GM12878 (cell line): ENCODE results near the gene ADCY9. TPM values are rescaled to one million over a fixed set of nuclear protein-coding genes. Genes with fewer than 3 reads are reported as not detected.

Source experiments
- ATAC-seq: fragments of 200-7000 bp; cut with Tn5 transposase; 3 replicates; pipeline ENCODE4 v1.9.1; 2020; ENCODE audit warnings: mild to moderate bottlenecking, moderate library complexity
- BruUV-seq: library from RNA; stranded (reverse); fragments of 400-500 nt; replicated peaks from 2 replicates; lab custom pipeline; 2021; lab: Mats Ljungman, UMichigan
- CTCF ChIA-PET: fragments of 300-600 bp; sonication (Branson Sonifier 250); formaldehyde crosslinking; extraction: SDS; loops from one replicate; lab custom pipeline; 2021; ENCODE audit warnings: inconsistent platforms; lab: Yijun Ruan, JAX
- POLR2A ChIA-PET: fragments of 350-600 bp; formaldehyde crosslinking; extraction: SDS; loops from one replicate; lab custom pipeline; 2021; ENCODE audit warnings: inconsistent platforms; lab: Charles Lee
- RAD21 ChIA-PET: fragments of 300-600 bp; sonication (Branson Sonifier 250); formaldehyde crosslinking; loops from one replicate; lab custom pipeline; 2023; ENCODE audit warnings: antibody characterized with exemption; ENCODE audit not compliant: unreplicated experiment; lab: Charles Lee
- SMC1A ChIA-PET: fragments of 300-600 bp; sonication (Branson Sonifier 250); formaldehyde crosslinking; loops from one replicate; lab custom pipeline; 2023; ENCODE audit not compliant: unreplicated experiment, uncharacterized antibody; lab: Charles Lee
- DNase-seq: peaks from one replicate; pipeline ENCODE4 v3.0.0-alpha.2; 2011; ENCODE audit warnings: low read depth, low spot score
- FAIRE-seq: peaks from 3 replicates; lab custom pipeline; 2011; peaks lifted over from hg19 to GRCh38; lab: Jason Lieb, UNC
- H2AFZ ChIP-seq: 2 replicates; pipeline ENCODE4 v1.6.0; 2011; ENCODE audit warnings: low read depth, low read length, control low read depth; ENCODE audit not compliant: control insufficient read depth
- H3K27ac ChIP-seq: 2 replicates; pipeline ENCODE4 v1.5.1; 2011; ENCODE audit warnings: control low read depth; ENCODE audit not compliant: control insufficient read depth, insufficient read depth
- H3K27me3 ChIP-seq, 2 experiments: replicated peaks in 1 of 2; 2 replicates each; pipeline versions ENCODE4 v1.6.0 to v1.6.1; 2011; ENCODE audit warnings: low read length in 1 of 2; ENCODE audit not compliant: control insufficient read depth in 2 of 2, insufficient read depth in 2 of 2
- H3K36me3 ChIP-seq, 2 experiments: 2 replicates each; pipeline ENCODE4 v1.5.1; 2011; ENCODE audit warnings: low read length in 1 of 2; ENCODE audit not compliant: control insufficient read depth in 2 of 2, insufficient read depth in 2 of 2
- H3K4me1 ChIP-seq: 2 replicates; pipeline ENCODE4 v1.6.1; 2011; ENCODE audit warnings: mild to moderate bottlenecking, low read length, moderate library complexity, mixed read lengths; ENCODE audit not compliant: control insufficient read depth, insufficient read depth
- H3K4me2 ChIP-seq: 2 replicates; pipeline ENCODE4 v1.6.0; 2011; ENCODE audit warnings: control low read depth; ENCODE audit not compliant: control insufficient read depth, insufficient read depth
- H3K4me3 ChIP-seq: fragments of 200-600 bp; sonication (generic); 2 replicates; pipeline ENCODE4 v1.5.1; 2016
- H3K79me2 ChIP-seq: 2 replicates; pipeline ENCODE4 v1.6.0; 2011; ENCODE audit warnings: low read length; ENCODE audit not compliant: control insufficient read depth, insufficient read depth
- H3K9ac ChIP-seq: 2 replicates; pipeline ENCODE4 v1.8.0; 2011; ENCODE audit warnings: low read length, control low read depth, mixed read lengths; ENCODE audit not compliant: control insufficient read depth, insufficient read depth
- H3K9me3 ChIP-seq: replicated peaks from 3 replicates; pipeline ENCODE4 v1.5.1; 2011; ENCODE audit warnings: mild to moderate bottlenecking, low read length; ENCODE audit not compliant: control insufficient read depth, insufficient read depth
- H4K20me1 ChIP-seq: 2 replicates; pipeline ENCODE4 v1.6.0; 2011; ENCODE audit not compliant: control insufficient read depth, insufficient read depth
- BRCA1 ChIP-seq: IDR thresholded peaks from 2 replicates; pipeline ENCODE4 v1.6.1; 2011; ENCODE audit warnings: low read depth, low read length, improper control_type of control experiment
- CBX5 ChIP-seq: sonication (generic); IDR thresholded peaks from 2 replicates; pipeline ENCODE4 v1.6.1; 2016; ENCODE audit warnings: low read depth, moderate library complexity, mild to moderate bottlenecking, inconsistent platforms
- EP300 ChIP-seq, 2 experiments: fragments of 150-350 bp in 1 of 2; IDR thresholded peaks; 2 replicates each; pipeline ENCODE4 v1.6.1; 2011 to 2012; ENCODE audit warnings: low read depth in 2 of 2, low read length in 2 of 2, borderline replicate concordance in 1 of 2, improper control_type of control experiment in 1 of 2, inconsistent platforms in 1 of 2; ENCODE audit not compliant: control insufficient read depth in 1 of 2
- ESRRA ChIP-seq: IDR thresholded peaks from 2 replicates; pipeline ENCODE4 v1.6.1; 2012; ENCODE audit warnings: mild to moderate bottlenecking, low read length, improper control_type of control experiment
- MYC ChIP-seq: IDR thresholded peaks from 2 replicates; pipeline ENCODE4 v1.6.1; 2011; ENCODE audit warnings: mild to moderate bottlenecking, low read length, moderate library complexity, inconsistent platforms; ENCODE audit not compliant: insufficient read depth, insufficient replicate concordance, insufficient read length, severe bottlenecking
- NR2C2 ChIP-seq: IDR thresholded peaks from 2 replicates; pipeline ENCODE4 v1.6.1; 2011; ENCODE audit warnings: borderline replicate concordance, low read depth; ENCODE audit not compliant: control insufficient read depth, insufficient read length
- POLR2AphosphoS2 ChIP-seq: IDR thresholded peaks from 2 replicates; pipeline ENCODE4 v1.6.1; 2011; ENCODE audit warnings: low read depth, mild to moderate bottlenecking, low read length, improper control_type of control experiment, moderate library complexity
- POU2F2 ChIP-seq: IDR thresholded peaks from 3 replicates; pipeline ENCODE4 v1.6.1; 2011; ENCODE audit warnings: low read depth, mild to moderate bottlenecking, low read length, borderline replicate concordance
- ZSCAN29 ChIP-seq: fragments of 450-650 bp; IDR thresholded peaks from 2 replicates; pipeline ENCODE4 v1.6.1; 2017; ENCODE audit warnings: mild to moderate bottlenecking, moderate library complexity
- WGBS: methylation state at CpG from one replicate; pipeline ENCODE4 v1.1.6; 2016; ENCODE audit warnings: low lambda C conversion rate; ENCODE audit not compliant: insufficient replicate concordance, insufficient coverage; ENCODE audit errors: missing lambda C conversion rate; 5-methylcytosine and 5-hydroxymethylcytosine counted together
- in situ Hi-C: fragments of 300-500 bp; cut with MboI; formaldehyde crosslinking; loops from 9 replicates; pipeline ENCODE4 v1.14.3; 2018; ENCODE audit warnings: mixed read lengths
- intact Hi-C: fragments of 100-400 bp; cut with micrococcal nuclease; formaldehyde crosslinking; loops from one replicate; pipeline ENCODE4 v1.14.2; 2022; ENCODE audit not compliant: unreplicated experiment
- polyA plus RNA-seq, 11 experiments: library from polyadenylated mRNA; depleted of rRNA in 4 of 11; unstranded in 6 of 11; stranded (reverse) in 5 of 11; fragments of >200 nt; fragmentation: Nextera tagmentation in 4 of 11; fragmentation: Illumina TruSeq in 1 of 11; extraction: Ambion mirVana in 4 of 11; extraction: Trizol in 1 of 11; gene quantifications; 1 replicate in 1 of 11; 2 replicates in 10 of 11; pipeline versions ENCODE4 v1.2.1 to v1.2.3, GENCODE V29; 2011 to 2016; ENCODE audit warnings: inconsistent platforms in 2 of 11, missing spikeins in 2 of 11, low read depth in 1 of 11
- total RNA-seq, 4 experiments: library from RNA; depleted of rRNA in 3 of 4; stranded (reverse); fragments of >200 nt in 3 of 4; fragmentation: Illumina TruSeq in 1 of 4; extraction: Trizol in 1 of 4; gene quantifications; 2 replicates each; pipeline versions ENCODE4 v1.2.1 to v1.2.3, GENCODE V29; 2013 to 2021

ADCY9 gene
- total and polyA plus RNA-seq, 10 of the 15 experiments (the other 5 are each of a cell fraction or from before 2014, with no cell fraction given): 0.09 to 0.41 (median 0.15) TPM; not detected in 3

DNA sequence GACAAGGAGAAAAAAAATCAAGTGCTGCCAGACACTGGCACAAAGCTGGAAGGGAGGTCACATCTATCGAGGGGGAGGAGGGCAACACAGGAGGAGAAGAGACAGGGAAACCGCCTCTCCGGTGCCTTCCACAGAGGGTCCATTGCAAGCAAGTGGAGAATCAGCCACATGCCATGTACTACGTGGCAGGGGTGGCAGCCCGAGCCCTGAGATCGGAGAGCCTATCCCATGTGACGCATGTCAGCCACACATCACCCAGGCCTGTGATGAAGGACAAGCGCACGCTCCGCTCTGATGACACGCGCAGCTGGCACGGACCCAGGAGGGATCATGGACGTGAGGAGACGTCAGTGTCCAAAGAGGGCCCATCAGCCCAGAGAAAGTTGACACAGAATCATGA, 30.1 kb downstream of the ADCY9 start:
- WGBS: 72% methylated on average over 15 of the region's 15 CpGs

DNA sequence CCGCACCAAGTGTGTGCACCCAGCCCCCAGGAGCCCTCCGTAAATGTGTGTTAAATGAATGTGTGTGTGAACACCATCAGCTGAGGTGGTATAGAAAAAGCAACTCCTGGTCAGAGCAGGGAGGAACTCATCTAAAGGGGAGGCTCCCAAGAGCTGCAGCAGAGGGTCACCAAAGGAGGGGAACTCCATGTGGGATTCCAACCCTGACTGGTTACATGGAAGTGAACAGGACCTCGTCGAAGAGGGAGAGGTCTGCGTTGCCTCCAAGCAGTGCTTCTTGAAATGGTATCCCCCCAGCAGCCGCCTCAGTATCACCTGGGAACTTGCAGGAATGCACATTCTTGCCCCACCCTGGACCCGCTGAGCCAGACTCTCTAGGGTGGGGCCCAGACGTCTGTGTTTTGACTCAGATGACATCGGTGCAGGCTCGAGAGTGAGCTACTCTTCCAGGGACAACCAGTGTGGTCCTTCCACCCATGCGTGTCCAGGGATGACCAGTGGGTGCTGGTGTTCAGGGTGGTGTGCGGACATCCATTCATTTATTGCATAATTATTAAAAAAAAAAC, 30.8 kb downstream of the ADCY9 start:
- no peaks in the 10 kb centered on the region for H3K9me3 ChIP-seq
- SMC1A ChIA-PET: no interaction called here
- H3K27ac ChIP-seq: no peak overlapping the region
- H3K9ac ChIP-seq: no peak overlapping the region
- H3K4me3 ChIP-seq: no peak overlapping the region
- TF ChIP-seq ESRRA (no peak), MYC (no peak), ZSCAN29 (no peak)
- H2AFZ ChIP-seq: no peak overlapping the region
- FAIRE-seq (no peak), ATAC-seq (no peak), DNase-seq (no peak)
- in situ Hi-C loops (no loop called here), intact Hi-C loops (no loop called here)
- H3K4me1 ChIP-seq: no peaks in the 10 kb centered on the region
- POLR2A ChIA-PET: no interaction called here
- H3K36me3 ChIP-seq: no peaks in the 10 kb centered on the region
- no TSS peak for BruUV-seq
- H3K27me3 ChIP-seq: no peaks in the 10 kb centered on the region
- H4K20me1 ChIP-seq: no peaks in the 10 kb centered on the region
- CTCF ChIA-PET: no interaction called here
- no peaks in the 10 kb centered on the region for H3K79me2 ChIP-seq
- RAD21 ChIA-PET: no interaction called here
- 57% methylated on average over 12 of the region's 12 CpGs for WGBS
- H3K4me2 ChIP-seq: no peak overlapping the region

More for the DNA sequence above, 30.1 kb downstream of the ADCY9 start:
- DNase-seq: no peak
- FAIRE-seq: no peak
- Histone ChIP-seq H3K4me2 (no peak overlapping the region), H3K36me3 (no peaks in the 10 kb centered on the region), H3K4me3 (no peak overlapping the region), H3K79me2 (no peaks in the 10 kb centered on the region), H3K27me3 (no peaks in the 10 kb centered on the region), H2AFZ (no peak overlapping the region), H4K20me1 (no peaks in the 10 kb centered on the region), H3K9me3 (no peaks in the 10 kb centered on the region), H3K9ac (no peak overlapping the region), H3K4me1 (no peaks in the 10 kb centered on the region), H3K27ac (no peak overlapping the region)
- BruUV-seq: no TSS peak
- ChIA-PET POLR2A (interaction anchor here (0.6 kb wide), 1 partner anchor 68 kb away, joined by 4 read pairs; no protein-coding TSS in a partner anchor), CTCF (no interaction called here), SMC1A (no interaction called here), RAD21 (no interaction called here)
- ATAC-seq: no peak
- in situ Hi-C loops (no loop called here), intact Hi-C loops (no loop called here)
- TF ChIP-seq EP300 (IDR thresholded peaks at IDR 0.05; ENCODE audit: borderline replicate concordance in 1 of 2, control insufficient read depth in 1 of 2, low read depth in 2 of 2, low read length in 2 of 2) (no peak), POU2F2 (no peak), NR2C2 (no peak), CBX5 (no peak), POLR2AphosphoS2 (no peak), BRCA1 (no peak)
